Activated naive CD4-positive, alpha-beta T cell treated with Interleukin-2 at 50 U/mL for 16 hours (primary cell): ENCODE data around the gene FBXW4.

ENCODE experiments used
- DNase-seq: peaks from one replicate; pipeline ENCODE4 v3.0.0-alpha.2; 2020

Gene FBXW4

GRCh38 chr10:101565370-101565900, 129.5 kb downstream of the FBXW4 start:
- DNase-seq: no peak

- DNase-seq: no peak
Measured at GRCh38 chr10:101564490-101564991, 130.4 kb downstream of the FBXW4 start.

GRCh38 chr10:101563497-101564040, 131.4 kb downstream of the FBXW4 start:
- no peak for DNase-seq

- DNase-seq: no peak
Measured at GRCh38 chr10:101563007-101563406, 132.0 kb downstream of the FBXW4 start.

- no peak for DNase-seq
Measured at GRCh38 chr10:101562231-101562630, 132.7 kb downstream of the FBXW4 start.

- DNase-seq: no peak
Measured at GRCh38 chr10:101561068-101561915, 133.7 kb downstream of the FBXW4 start.
